SKM-1 (cell line): ENCODE data around the gene CCDC33.

ENCODE experiments used
- DNase-seq: peaks from one replicate; lab custom pipeline; 2025; ENCODE audit not compliant: unreplicated experiment; lab: John Stamatoyannopoulos, UW

The CCDC33 gene

GRCh38 chr15:74281147-74282133 is 45.3 kb downstream of the CCDC33 start:
- DNase-seq: no peak

- DNase-seq: no peak
Measured at GRCh38 chr15:74283368-74283767, 47.2 kb downstream of the CCDC33 start.

GRCh38 chr15:74289671-74290070 is 53.5 kb downstream of the CCDC33 start:
- DNase-seq: no peak

- no peak for DNase-seq
Measured at GRCh38 chr15:74290645-74291044, 54.5 kb downstream of the CCDC33 start.

- DNase-seq: no peak
Measured at GRCh38 chr15:74291101-74292071, 55.3 kb downstream of the CCDC33 start.

- no peak for DNase-seq
Measured at GRCh38 chr15:74293021-74293810, 57.1 kb downstream of the CCDC33 start.

GRCh38 chr15:74294010-74294409 is 57.9 kb downstream of the CCDC33 start:
- DNase-seq: no peak

- DNase-seq: no peak
Measured at GRCh38 chr15:74295800-74296199, 59.7 kb downstream of the CCDC33 start.

GRCh38 chr15:74297887-74298286 is 61.8 kb downstream of the CCDC33 start:
- no peak for DNase-seq

GRCh38 chr15:74300057-74300795 is 64.1 kb downstream of the CCDC33 start:
- DNase-seq: no peak

- no peak for DNase-seq
Measured at GRCh38 chr15:74301583-74302361, 65.6 kb downstream of the CCDC33 start.

GRCh38 chr15:74302821-74303359 is 66.8 kb downstream of the CCDC33 start:
- DNase-seq: no peak

- DNase-seq: no peak
Measured at GRCh38 chr15:74303741-74304309, 67.7 kb downstream of the CCDC33 start.

GRCh38 chr15:74304431-74304830 is 68.3 kb downstream of the CCDC33 start:
- no peak for DNase-seq

- DNase-seq: no peak
Measured at GRCh38 chr15:74305687-74306086, 69.6 kb downstream of the CCDC33 start.

GRCh38 chr15:74306781-74307217 is 70.7 kb downstream of the CCDC33 start:
- DNase-seq: no peak

- no peak for DNase-seq
Measured at GRCh38 chr15:74307827-74308811, 72.0 kb downstream of the CCDC33 start.
